ENCODE data around the gene NINL. TPM values are rescaled to one million over a fixed set of nuclear protein-coding genes. Genes with fewer than 3 reads are reported as not detected.
A peak's percentile ranks its signal among the peaks of the same experiment; 100 is the strongest.

The NINL gene
- total and polyA plus RNA-seq, 2 of the 8 experiments (the other 6 are each of a cell fraction or from before 2014, with no cell fraction given), result 15.3 to 30.0 TPM

DNA sequence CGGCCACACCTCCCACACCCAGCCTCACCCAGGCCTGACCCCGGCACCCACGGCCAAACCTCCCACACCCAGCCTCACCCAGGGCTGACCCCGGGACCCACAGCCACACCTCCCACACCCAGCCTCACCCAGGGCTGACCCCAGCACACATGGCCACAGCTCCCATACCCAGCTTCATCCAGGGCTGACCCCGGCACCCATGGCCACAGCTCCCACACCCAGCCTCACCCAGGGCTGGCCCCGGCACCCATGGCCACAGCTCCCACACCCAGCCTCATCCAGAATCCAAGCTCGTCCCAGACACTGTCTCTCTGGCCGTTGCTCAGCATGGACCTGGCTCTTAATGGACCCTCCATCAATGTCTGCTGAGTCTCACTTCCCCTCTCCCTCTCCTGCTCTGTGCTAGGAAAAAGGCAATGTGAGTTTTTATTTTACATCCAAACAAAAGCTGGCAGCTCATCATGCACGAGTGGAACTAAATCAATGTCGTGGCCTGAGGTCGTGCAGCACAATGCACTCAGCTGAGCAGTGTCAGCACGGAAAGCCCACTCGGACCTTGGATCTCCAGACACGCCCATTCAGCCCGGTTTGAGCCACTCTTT lies 36.1 kb downstream of the NINL start:
- Histone ChIP-seq H3K4me2 (ENCODE audit: insufficient read depth in 1 of 2, low read depth in 2 of 2, low read length in 2 of 2) (no peak overlapping the region), H3K23ac (ENCODE audit: insufficient read length) (no peak overlapping the region), H3K14ac (ENCODE audit: insufficient read length) (no peak overlapping the region), H2AK5ac (ENCODE audit: low read depth, low read length) (no peak overlapping the region), H3K79me2 (ENCODE audit: control insufficient read depth in 1 of 2, insufficient read depth in 2 of 2, low read length in 2 of 2) (peaks cover 0 to 64% of the 10 kb centered on the region in 2 experiments; a peak in 3 of 4 replicates), H3K4ac (replicated peaks; ENCODE audit: insufficient read length, low read depth, low read length) (no peak overlapping the region), H3K56ac (replicated peaks; ENCODE audit: insufficient read length, low read depth, low read length) (no peak overlapping the region), H3K23me2 (ENCODE audit: low read depth, low read length) (no peaks in the 10 kb centered on the region), H4K5ac (ENCODE audit: insufficient read length, low read depth, low read length) (no peak overlapping the region), H2BK5ac (ENCODE audit: low read depth, low read length) (no peak overlapping the region), H3K79me1 (ENCODE audit: low read depth, low read length) (peaks cover 14% of the 10 kb centered on the region), H3K27me3 (replicated peaks in 1 of 4; ENCODE audit: control insufficient read depth in 3 of 4, extremely low read depth in 1 of 4, insufficient read depth in 3 of 4, low read length in 3 of 4) (no peaks in the 10 kb centered on the region), H3K36me3 (ENCODE audit: control insufficient read depth in 2 of 4, insufficient read depth in 4 of 4, low read length in 3 of 4) (no peaks in the 10 kb centered on the region), H3K27ac (ENCODE audit: low read depth, low read length) (no peak overlapping the region), H4K91ac (replicated peaks; ENCODE audit: insufficient read length, low read length) (no peak overlapping the region), H4K8ac (ENCODE audit: extremely low read depth, insufficient read depth, low read length) (peak overlapping the region; percentile 40; the same call in 1 of the 2 replicates), H3K4me3 (ENCODE audit: extremely low read depth in 1 of 4, insufficient read depth in 2 of 4, low read depth in 3 of 4, low read length in 4 of 4) (no peak overlapping the region), H3K9ac (replicated peaks in 1 of 4; ENCODE audit: extremely low read depth in 1 of 4, low read depth in 3 of 4, low read length in 3 of 4) (no peak overlapping the region), H2BK20ac (ENCODE audit: low read length) (no peak overlapping the region), H3K4me1 (replicated peaks in 1 of 4; ENCODE audit: control insufficient read depth in 3 of 4, insufficient read depth in 4 of 4, low read length in 3 of 4) (peaks cover 6 to 24% (median 17%) of the 10 kb centered on the region in 4 experiments), H3K18ac (ENCODE audit: extremely low read depth, low read length) (no peak overlapping the region), H2BK12ac (ENCODE audit: low read depth, low read length) (no peak overlapping the region), H3K9me3 (ENCODE audit: insufficient read depth in 2 of 2, low read depth in 1 of 2, low read length in 1 of 2) (no peaks in the 10 kb centered on the region), H2BK15ac (ENCODE audit: low read length) (no peak overlapping the region), H4K20me1 (replicated peaks in 1 of 2; ENCODE audit: control insufficient read depth in 1 of 2, insufficient read depth in 2 of 2, low read length in 2 of 2) (peaks cover 3 to 23% of the 10 kb centered on the region in 2 experiments), H2AFZ (ENCODE audit: low read length) (no peak overlapping the region), H2BK120ac (replicated peaks; ENCODE audit: low read depth, low read length) (no peak overlapping the region)
- FAIRE-seq (no peak), DNase-seq (ENCODE audit: low read depth in 1 of 2, low spot score in 2 of 2) (no peak)
- 86% methylated on average over 12 of the region's 15 CpGs; no CpG with 5 or more reads in 1 of the 2 experiments for WGBS, 2 experiments (ENCODE audit: extremely low coverage in 1 of 2, insufficient coverage in 1 of 2, insufficient read length in 1 of 2, insufficient replicate concordance in 2 of 2, low coverage in 1 of 2, low lambda C conversion rate in 2 of 2, missing lambda C conversion rate in 1 of 2)
- CTCF ChIA-PET (ENCODE audit: partially characterized antibody), result interaction anchor here (0.9 to 1.1 kb wide), 2 partner anchors 9 to 10 kb away, joined by 3 read pairs; no protein-coding TSS in a partner anchor
- POLR2A ChIA-PET (ENCODE audit: partially characterized antibody), result interaction anchor here (0.6 to 0.9 kb wide), 2 partner anchors 9 to 37 kb away, joined by 3 to 4 read pairs; no protein-coding TSS in a partner anchor
- TF ChIP-seq HDAC6 (IDR thresholded peaks at IDR 0.05; ENCODE audit: low read depth, low read length), result no peak
- TF ChIP-seq SIN3A (conservative IDR thresholded peaks at IDR 0.05 in 1 of 2, IDR thresholded peaks at IDR 0.05 in 1 of 2; ENCODE audit: low read depth in 1 of 2, low read length in 2 of 2), result no peak
- TF ChIP-seq SRF (IDR thresholded peaks at IDR 0.05; ENCODE audit: low read depth, low read length), result no peak
- no peak for TF ChIP-seq ASH2L (IDR thresholded peaks at IDR 0.05; ENCODE audit: low read length)
- TF ChIP-seq CBX5 (IDR thresholded peaks at IDR 0.05; ENCODE audit: low read depth, low read length), result no peak
- TF ChIP-seq KDM1A (IDR thresholded peaks at IDR 0.05; ENCODE audit: borderline replicate concordance, low read length), result no peak
- TF ChIP-seq BCL11A (IDR thresholded peaks at IDR 0.05; ENCODE audit: low read depth in 2 of 2, low read length in 2 of 2), result no peak
- TF ChIP-seq, protein P1, sequence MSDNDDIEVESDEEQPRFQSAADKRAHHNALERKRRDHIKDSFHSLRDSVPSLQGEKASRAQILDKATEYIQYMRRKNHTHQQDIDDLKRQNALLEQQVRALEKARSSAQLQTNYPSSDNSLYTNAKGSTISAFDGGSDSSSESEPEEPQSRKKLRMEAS (IDR thresholded peaks at IDR 0.05), result no peak
- TF ChIP-seq CHD2 (IDR thresholded peaks at IDR 0.05; ENCODE audit: low read length), result no peak
- TF ChIP-seq FOSL1 (IDR thresholded peaks at IDR 0.05; ENCODE audit: insufficient read depth, low read depth, low read length), result no peak
- TF ChIP-seq POU5F1 (IDR thresholded peaks at IDR 0.05; ENCODE audit: low read depth, low read length), result no peak
- no peak for TF ChIP-seq RAD21 (IDR thresholded peaks at IDR 0.05 in 1 of 2, conservative IDR thresholded peaks at IDR 0.05 in 1 of 2; ENCODE audit: low read depth in 2 of 2, low read length in 2 of 2)
- TF ChIP-seq CBX8 (IDR thresholded peaks at IDR 0.05; ENCODE audit: borderline replicate concordance, low read depth, low read length), result no peak
